ENCODE data around the gene PRICKLE2.

The PRICKLE2 gene

GRCh38 chr3:64187065-64187959 is 38.0 kb downstream of the PRICKLE2 start:
- DNase-seq (ENCODE audit: low spot score): peak; percentile 34

DNA sequence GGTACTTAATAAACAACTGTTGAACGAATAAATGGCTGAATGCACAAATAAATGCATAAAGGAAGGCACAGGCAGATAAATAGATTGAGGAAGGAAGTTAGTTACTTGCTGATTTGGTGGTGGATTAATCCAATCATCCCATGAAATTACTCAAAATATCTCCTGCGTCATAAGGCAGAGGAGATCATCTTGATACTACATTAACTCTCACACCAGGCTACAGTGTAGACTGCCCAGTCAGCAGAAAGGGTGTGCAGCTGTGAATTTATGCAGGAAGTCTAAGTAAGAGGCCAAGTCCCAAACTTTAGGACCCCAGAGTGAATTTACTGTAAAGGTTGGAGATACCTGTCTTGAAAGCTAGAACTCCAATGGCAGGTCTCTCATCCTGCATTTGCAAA is 38.6 kb downstream of the PRICKLE2 start:
- no peak for DNase-seq (ENCODE audit: low spot score)

DNA sequence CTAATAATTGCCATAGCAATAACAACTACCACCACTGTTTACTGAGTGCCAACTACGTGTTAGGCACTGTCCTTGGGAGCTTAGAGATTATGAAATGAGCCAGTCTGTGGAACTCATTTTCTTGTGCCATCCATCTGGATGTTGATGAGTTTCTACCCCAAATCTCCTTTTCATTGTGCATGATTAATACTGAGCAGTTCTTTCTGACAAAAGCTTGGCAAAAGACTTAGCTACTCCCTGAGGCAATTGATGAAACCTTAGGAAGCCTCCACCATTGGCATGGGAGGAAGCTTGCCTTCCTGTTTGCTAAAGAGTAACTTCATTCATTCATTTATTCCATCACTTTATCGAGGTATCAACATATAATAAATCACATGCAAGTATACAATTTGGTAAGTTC is 39.8 kb downstream of the PRICKLE2 start:
- no peak for DNase-seq (ENCODE audit: low spot score)

DNA sequence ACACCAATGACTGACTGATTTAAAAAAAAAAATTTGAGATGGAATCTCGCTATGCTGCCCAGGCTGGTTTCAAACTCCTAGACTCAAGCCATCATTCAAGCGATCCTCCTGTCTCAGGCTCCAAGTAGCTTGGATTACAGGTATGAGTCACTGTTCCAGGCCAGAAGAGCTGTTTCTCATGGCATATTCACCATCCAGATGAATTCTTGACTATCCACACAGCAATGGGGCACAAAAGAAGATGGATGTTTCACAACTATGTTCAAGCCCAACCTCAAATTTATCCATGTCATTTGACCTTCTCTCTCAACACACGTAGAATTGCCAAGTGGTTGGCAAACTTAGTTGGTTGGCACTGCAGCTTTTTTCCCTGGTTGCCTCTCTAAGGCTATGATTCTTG is 40.6 kb downstream of the PRICKLE2 start:
- DNase-seq (ENCODE audit: low spot score): no peak

DNA sequence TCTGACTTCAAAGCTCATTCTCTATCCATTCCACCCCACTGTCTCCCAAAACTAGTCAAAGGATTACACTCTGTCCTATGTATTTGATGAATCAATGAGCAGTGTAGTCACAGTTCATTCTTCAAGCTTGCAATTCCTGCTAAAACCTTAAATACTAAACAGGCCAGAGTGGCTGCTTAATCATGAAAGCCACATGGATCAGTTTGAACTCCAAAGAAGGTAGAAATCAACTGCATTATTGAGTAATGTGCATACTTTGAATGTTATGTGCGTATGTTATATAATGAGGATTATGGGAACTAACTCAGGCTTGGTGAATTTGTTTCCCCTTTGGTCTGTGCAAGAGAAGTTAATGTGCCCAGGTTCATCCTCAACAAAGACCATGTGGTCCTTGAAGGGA is 45.4 kb downstream of the PRICKLE2 start:
- no peak for DNase-seq (ENCODE audit: low spot score)

- DNase-seq (ENCODE audit: low spot score): no peak
Measured at GRCh38 chr3:64179249-64179648, 46.0 kb downstream of the PRICKLE2 start.

GRCh38 chr3:64178419-64178818 is 46.8 kb downstream of the PRICKLE2 start:
- no peak for DNase-seq (ENCODE audit: low spot score)

DNA sequence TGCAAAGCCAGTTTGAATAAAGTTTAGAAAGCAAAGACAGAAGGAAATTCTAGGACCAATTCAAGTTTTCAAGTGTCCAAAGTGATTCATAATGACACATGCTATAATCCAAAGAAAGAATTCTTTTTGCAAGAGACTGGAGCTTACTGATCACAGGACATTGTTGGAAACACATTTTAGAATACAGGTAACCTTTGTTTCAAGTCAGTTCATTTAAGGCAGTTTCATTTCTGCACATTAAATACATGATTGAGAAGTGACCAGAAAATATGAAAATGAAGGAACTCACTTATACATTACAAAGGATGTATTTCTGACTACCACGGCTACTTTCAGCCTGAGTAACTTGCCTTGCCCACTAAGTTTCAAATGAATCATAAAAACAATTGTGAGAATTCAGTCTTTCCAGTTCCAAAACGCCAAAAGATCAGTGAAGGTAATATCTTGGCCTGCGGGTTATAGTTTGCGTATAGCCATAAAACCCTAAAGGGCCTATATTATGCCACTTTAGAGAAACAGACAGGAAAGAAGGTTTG is 48.7 kb downstream of the PRICKLE2 start:
- DNase-seq (ENCODE audit: low spot score): no peak

DNA sequence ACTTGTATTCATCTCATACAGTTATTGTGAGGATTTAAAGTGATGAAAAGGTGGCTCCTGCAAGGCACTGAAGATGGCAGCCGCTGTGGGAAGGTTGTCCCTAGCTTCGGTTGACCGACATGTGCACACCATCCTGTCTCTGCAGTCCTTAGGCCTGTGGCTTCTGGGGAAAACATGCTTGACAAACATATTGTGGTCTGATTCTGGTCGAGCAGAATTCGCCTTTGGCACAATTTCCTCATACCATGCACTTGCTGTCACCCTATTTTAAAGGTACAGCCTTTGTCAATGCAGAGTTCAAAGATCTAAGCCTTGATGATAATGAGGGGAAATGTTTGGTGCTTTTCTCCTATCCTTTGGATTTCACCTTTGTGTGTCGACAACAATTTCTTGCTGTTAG is 50.9 kb downstream of the PRICKLE2 start:
- DNase-seq (ENCODE audit: low spot score): no peak

DNA sequence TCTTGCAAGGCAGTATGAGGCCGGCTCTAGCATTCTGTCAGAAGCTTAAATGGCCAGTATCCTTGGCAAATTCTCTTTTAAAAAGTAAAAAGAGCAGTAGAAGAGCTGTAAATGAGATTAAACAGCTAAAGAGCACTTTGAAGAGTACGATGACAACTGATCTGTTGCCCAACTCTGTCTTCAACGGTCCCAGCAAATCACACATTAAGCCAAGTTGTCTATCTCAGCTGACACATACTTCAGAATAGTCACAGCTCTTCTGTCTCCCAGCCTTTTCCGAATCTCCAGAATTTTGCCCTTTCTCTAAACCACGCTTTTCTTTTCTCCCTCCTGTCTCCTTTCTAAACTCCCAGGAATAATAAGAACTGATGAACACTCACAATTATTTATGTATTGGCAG is 51.7 kb downstream of the PRICKLE2 start:
- DNase-seq (ENCODE audit: low spot score): no peak

DNA sequence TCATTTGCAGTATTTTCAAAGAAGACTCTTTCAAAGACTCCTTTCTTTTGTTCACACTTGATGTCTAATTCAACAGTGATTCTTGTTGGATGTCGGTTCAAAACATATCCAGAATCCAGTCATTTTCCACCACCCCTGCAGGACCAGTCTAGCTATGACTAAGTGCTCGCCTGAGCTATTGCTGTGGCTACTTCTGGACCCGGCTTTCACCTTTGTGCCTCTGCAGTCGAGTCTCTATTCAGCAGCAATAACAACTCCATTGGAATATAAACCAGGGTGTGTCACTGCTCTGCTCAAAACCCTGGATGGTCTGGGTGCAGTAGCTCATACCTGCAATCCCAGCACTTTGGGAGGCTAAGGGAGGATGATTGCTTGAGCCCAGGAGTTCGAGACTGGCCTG is 55.0 kb downstream of the PRICKLE2 start:
- no peak for DNase-seq (ENCODE audit: low spot score)

- no peak for DNase-seq (ENCODE audit: low spot score)
Measured at GRCh38 chr3:64167868-64168267, 57.4 kb downstream of the PRICKLE2 start.

DNA sequence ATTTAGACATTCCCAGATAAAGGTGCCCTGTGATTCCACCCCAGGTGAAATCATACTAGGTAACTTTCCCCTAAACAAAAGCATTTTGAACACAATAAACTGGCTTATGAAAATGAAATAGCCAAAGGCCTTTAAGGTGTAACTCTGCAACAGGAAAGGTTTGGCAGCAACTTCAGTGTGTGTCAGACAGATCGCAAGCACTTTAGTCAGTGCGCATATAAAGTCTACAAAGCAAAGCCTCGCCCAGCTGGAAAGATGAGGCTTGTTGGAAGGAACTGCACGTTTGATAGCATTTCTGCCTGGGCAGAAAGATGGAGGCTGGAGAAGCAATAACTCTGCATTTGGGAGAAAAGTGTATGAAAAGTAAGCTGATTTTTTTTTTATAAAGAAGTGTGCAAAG is 57.9 kb downstream of the PRICKLE2 start:
- DNase-seq (ENCODE audit: low spot score): no peak

DNA sequence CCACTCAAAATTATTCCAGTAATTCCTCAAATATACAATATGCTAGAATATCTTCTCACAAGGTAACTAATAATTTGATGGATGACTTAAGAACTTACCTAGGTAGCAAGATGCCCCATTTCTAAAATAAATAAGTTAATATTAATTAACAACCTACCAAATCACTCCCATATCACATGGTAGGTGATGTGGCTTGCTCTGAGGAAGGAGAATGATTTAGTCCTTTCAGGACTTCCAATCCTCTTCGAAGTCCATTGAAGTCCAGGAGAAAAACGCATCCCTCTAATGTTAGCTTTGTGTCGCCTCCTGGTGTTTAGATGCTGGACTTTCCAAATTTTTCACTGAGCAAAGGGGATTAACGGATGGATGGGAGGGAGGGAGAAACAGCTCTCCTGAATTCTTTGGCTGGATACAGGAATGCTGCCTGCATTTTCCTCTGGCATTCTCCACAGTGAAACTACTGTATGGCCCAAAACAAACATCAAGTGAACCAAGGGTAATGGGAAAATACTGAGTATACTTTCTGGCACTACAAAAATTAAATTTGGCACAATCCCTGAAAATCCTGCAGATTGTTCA is 58.6 kb downstream of the PRICKLE2 start:
- no peak for DNase-seq (ENCODE audit: low spot score)

- no peak for DNase-seq (ENCODE audit: low spot score)
Measured at GRCh38 chr3:64164349-64164748, 60.9 kb downstream of the PRICKLE2 start.

DNA sequence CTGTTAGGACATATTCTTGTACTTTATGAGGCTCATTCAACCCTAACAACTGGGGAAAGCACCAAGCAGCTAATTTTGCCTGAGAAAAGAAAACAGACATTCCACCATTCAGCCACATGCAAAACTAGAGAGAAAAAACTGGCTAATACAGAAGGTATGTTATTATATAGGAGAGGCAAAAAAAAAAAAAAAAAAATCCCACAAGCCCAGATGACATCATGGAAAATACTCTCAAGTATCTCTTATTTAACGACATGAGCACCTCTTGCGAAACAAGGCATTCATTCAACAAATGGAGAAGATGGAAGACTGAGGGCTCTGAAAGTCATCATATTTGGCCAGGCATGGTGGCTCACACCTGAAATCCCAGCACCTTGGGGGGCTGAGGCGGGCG is 61.5 kb downstream of the PRICKLE2 start:
- DNase-seq (ENCODE audit: low spot score): no peak

DNA sequence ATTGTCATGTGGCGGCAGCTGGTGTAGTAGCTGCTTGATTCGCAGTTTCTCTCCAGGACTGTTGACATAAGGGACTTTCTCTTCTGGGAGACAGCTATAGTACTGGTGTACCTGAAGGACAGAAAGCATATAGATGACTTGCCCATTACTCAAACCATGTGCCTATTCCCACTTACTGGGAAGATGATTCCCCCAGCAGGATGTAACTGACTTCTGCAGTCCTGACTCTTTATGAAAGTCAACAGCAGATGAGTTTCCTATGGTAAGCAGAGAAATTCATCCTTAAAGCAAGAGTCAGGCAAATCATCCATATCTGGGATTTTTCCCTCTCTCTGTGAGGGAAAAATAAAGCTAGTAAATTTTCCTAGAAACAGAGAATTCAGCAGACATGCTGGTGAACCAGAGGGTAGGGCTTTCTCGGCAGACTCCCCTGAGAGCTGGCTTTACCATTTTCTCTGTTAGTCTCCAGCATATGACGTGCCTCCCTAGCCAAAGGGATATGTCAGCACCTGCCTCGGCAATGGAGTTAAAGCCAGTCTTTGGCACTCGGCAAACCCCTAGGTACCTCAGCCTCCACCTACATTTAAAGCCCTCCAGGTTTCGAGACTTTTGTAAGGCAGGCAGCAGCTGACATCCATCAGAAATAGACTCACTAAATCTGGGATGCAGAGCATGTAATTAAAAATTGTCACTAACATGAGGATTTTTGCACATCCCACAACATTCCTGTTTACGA is 62.1 kb downstream of the PRICKLE2 start:
- no peak for DNase-seq (ENCODE audit: low spot score)

DNA sequence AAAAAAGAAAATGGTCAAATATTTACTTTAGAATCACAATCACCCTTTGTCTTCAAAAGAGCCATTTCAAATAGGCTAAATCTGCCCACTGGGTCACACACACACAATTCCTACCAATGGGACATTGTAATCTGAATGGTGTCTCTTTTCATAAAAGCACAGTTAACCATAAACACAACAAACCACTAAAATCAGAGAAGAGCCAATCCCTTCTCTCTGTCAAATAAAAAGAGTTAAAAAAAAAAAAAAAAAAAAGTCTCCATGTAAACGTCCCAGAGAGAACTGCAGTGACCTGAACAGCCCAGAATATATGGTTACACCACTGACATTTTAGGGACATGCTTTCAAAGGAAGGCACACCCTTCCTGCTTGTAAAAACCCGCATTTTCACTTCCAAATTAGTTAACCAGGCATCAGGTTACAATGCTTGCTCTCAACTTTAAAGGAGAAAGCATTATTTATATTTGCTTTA is 63.7 kb downstream of the PRICKLE2 start:
- no peak for DNase-seq (ENCODE audit: low spot score)

- DNase-seq (ENCODE audit: low spot score): no peak
Measured at GRCh38 chr3:64160000-64160695, 65.1 kb downstream of the PRICKLE2 start.

- DNase-seq (ENCODE audit: low spot score): no peak
Measured at GRCh38 chr3:64158334-64158733, 66.9 kb downstream of the PRICKLE2 start.

- DNase-seq (ENCODE audit: low spot score): no peak
Measured at GRCh38 chr3:64157150-64158035, 67.9 kb downstream of the PRICKLE2 start.
